SHP77 treated with DMSO at 0.1 percent for 48 hours (cell line): ENCODE results near the gene NFIX.
"Not testable (repeated sequence)": the region's sequence is repeated elsewhere in the genome, so short reads cannot be mapped to it uniquely, and the experiment has no call there.

Source experiments
- DNase-seq: peaks from one replicate; lab custom pipeline; 2025; lab: John Stamatoyannopoulos, UW

Gene NFIX

GRCh38 chr19:12957389-12957952 lies 37.8 kb upstream of the NFIX start:
- not testable (repeated sequence) for DNase-seq

GRCh38 chr19:12959481-12959880 lies 35.8 kb upstream of the NFIX start:
- DNase-seq, result no peak

GRCh38 chr19:12965017-12965811 lies 30.1 kb upstream of the NFIX start:
- peak; percentile 26 for DNase-seq

- no peak for DNase-seq
Observed at GRCh38 chr19:12965812-12966135, 29.5 kb upstream of the NFIX start.

- no peak for DNase-seq
Observed at GRCh38 chr19:12967907-12968306, 27.4 kb upstream of the NFIX start.

- no peak for DNase-seq
Observed at GRCh38 chr19:12969292-12969988, 25.8 kb upstream of the NFIX start, which contains the start of gene DAND5. Gene DAND5 (plus strand): TSS chr19:12969576. CDS start chr19:12969661, 85 bp downstream.

- DNase-seq, result no peak
Observed at GRCh38 chr19:12970070-12970820, 25.0 kb upstream of the NFIX start.

GRCh38 chr19:12973236-12973635 lies 22.0 kb upstream of the NFIX start:
- no peak for DNase-seq

GRCh38 chr19:12974301-12975220 lies 20.7 kb upstream of the NFIX start:
- no peak for DNase-seq

- DNase-seq, result no peak
Observed at GRCh38 chr19:12975221-12975741, 20.0 kb upstream of the NFIX start.

- DNase-seq, result not testable (repeated sequence)
Observed at GRCh38 chr19:12976109-12976508, 19.2 kb upstream of the NFIX start.

GRCh38 chr19:12979974-12980373 lies 15.3 kb upstream of the NFIX start:
- DNase-seq, result no peak

GRCh38 chr19:12982648-12983047 lies 12.6 kb upstream of the NFIX start:
- no peak for DNase-seq

- DNase-seq, result no peak
Observed at GRCh38 chr19:12983091-12983490, 12.2 kb upstream of the NFIX start.

- DNase-seq, result peak; percentile 15
Observed at GRCh38 chr19:12983542-12984142, 11.6 kb upstream of the NFIX start.

- DNase-seq, result no peak
Observed at GRCh38 chr19:12984143-12984627, 11.1 kb upstream of the NFIX start.

GRCh38 chr19:12984683-12985048 lies 10.6 kb upstream of the NFIX start:
- DNase-seq, result no peak

- peak; percentile 41 for DNase-seq
Observed at GRCh38 chr19:12985049-12985776, 10.1 kb upstream of the NFIX start.

GRCh38 chr19:12986726-12987125 lies 8.5 kb upstream of the NFIX start:
- no peak for DNase-seq

GRCh38 chr19:12987190-12987589 lies 8.1 kb upstream of the NFIX start:
- no peak for DNase-seq
